Activated T-helper 1 cell treated with anti-CD3 and anti-CD28 coated beads, Interleukin-12 subunit alpha, Interleukin-12 subunit beta, Interleukin-2, Interleukin-4 antibody, amounts not matched to agents 30 ng/mL and 10 ng/mL and 1 ng/mL, durations not matched to agents 14 hours and 24 hours and 36 hours (primary cell): ENCODE results near the gene BRSK2. TPM values are rescaled to one million over a fixed set of nuclear protein-coding genes. Genes with fewer than 3 reads are reported as not detected.
"Not testable (repeated sequence)": the region's sequence is repeated elsewhere in the genome, so short reads cannot be mapped to it uniquely, and the experiment has no call there.

Source experiments
- DNase-seq: peaks from one replicate; pipeline ENCODE4 v3.0.0; 2021; ENCODE audit warnings: low spot score
- H3K27ac Mint-ChIP-seq: one replicate; pipeline ENCODE4 v1.8.0; 2021; ENCODE audit warnings: mild to moderate bottlenecking, mixed read lengths
- H3K27me3 Mint-ChIP-seq: one replicate; pipeline ENCODE4 v1.8.0; 2022; ENCODE audit warnings: mild to moderate bottlenecking, moderate library complexity, mixed read lengths; ENCODE audit not compliant: insufficient read depth
- H3K36me3 Mint-ChIP-seq: one replicate; pipeline ENCODE4 v1.8.0; 2021; ENCODE audit warnings: low read depth, mixed read lengths
- H3K4me1 Mint-ChIP-seq: one replicate; pipeline ENCODE4 v1.8.0; 2021; ENCODE audit warnings: low read depth, mixed read lengths
- H3K4me3 Mint-ChIP-seq: one replicate; pipeline ENCODE4 v1.8.0; 2021; ENCODE audit warnings: mild to moderate bottlenecking, moderate library complexity, mixed read lengths
- H3K9me3 Mint-ChIP-seq: one replicate; pipeline ENCODE4 v1.8.0; 2021; ENCODE audit warnings: mixed read lengths
- intact Hi-C: fragments of 100-400 bp; cut with micrococcal nuclease; formaldehyde crosslinking; loops from one replicate; pipeline ENCODE4 v1.15.1; 2024
- total RNA-seq: library from RNA; stranded (reverse); gene quantifications from 2 replicates; pipeline ENCODE4 v1.2.3, GENCODE V29; 2022

BRSK2 gene
- total RNA-seq, 1 donor from 2014 or later: 0.36 TPM

GRCh38 chr11:1504138-1504537, 114.4 kb downstream of the BRSK2 start:
- DNase-seq: no peak
- Mint-ChIP-seq H3K4me3 (no peak overlapping the region), H3K4me1 (no peaks in the 10 kb centered on the region), H3K9me3 (no peaks in the 10 kb centered on the region), H3K36me3 (peaks cover 13% of the 10 kb centered on the region), H3K27me3 (no peaks in the 10 kb centered on the region), H3K27ac (no peak overlapping the region)
- intact Hi-C loops: no loop called here

- H3K27me3 Mint-ChIP-seq: no peaks in the 10 kb centered on the region
These were observed 115.0 kb downstream of the BRSK2 start for GRCh38 chr11:1504581-1505290.

GRCh38 chr11:1505480-1505879, 115.7 kb downstream of the BRSK2 start:
- Mint-ChIP-seq H3K27me3 (no peaks in the 10 kb centered on the region), H3K36me3 (peaks cover 9% of the 10 kb centered on the region)
- intact Hi-C loops: no loop called here

More at GRCh38 chr11:1504581-1505290, 115.0 kb downstream of the BRSK2 start:
- DNase-seq: no peak
- Mint-ChIP-seq H3K9me3 (no peaks in the 10 kb centered on the region), H3K4me1 (no peaks in the 10 kb centered on the region), H3K4me3 (no peak overlapping the region), H3K27ac (no peak overlapping the region), H3K36me3 (peaks cover 13% of the 10 kb centered on the region)
- intact Hi-C loops: no loop called here

GRCh38 chr11:1506981-1507380, 117.2 kb downstream of the BRSK2 start:
- H3K9me3 Mint-ChIP-seq: no peaks in the 10 kb centered on the region
- no peak overlapping the region for H3K4me3 Mint-ChIP-seq
- H3K27me3 Mint-ChIP-seq: no peaks in the 10 kb centered on the region
- no peak overlapping the region for H3K27ac Mint-ChIP-seq
- H3K4me1 Mint-ChIP-seq: no peaks in the 10 kb centered on the region
- DNase-seq: no peak
- intact Hi-C loops: no loop called here
- H3K36me3 Mint-ChIP-seq: no peaks in the 10 kb centered on the region

More at GRCh38 chr11:1505480-1505879, 115.7 kb downstream of the BRSK2 start:
- Mint-ChIP-seq H3K9me3 (no peaks in the 10 kb centered on the region), H3K4me1 (no peaks in the 10 kb centered on the region), H3K4me3 (no peak overlapping the region), H3K27ac (no peak overlapping the region)
- DNase-seq: no peak

GRCh38 chr11:1507381-1508140, 117.8 kb downstream of the BRSK2 start:
- intact Hi-C loops: no loop called here
- H3K4me3 Mint-ChIP-seq: no peak overlapping the region
- no peaks in the 10 kb centered on the region for H3K27me3 Mint-ChIP-seq
- H3K27ac Mint-ChIP-seq: no peak overlapping the region
- no peaks in the 10 kb centered on the region for H3K4me1 Mint-ChIP-seq
- H3K36me3 Mint-ChIP-seq: no peaks in the 10 kb centered on the region
- no peak for DNase-seq
- no peaks in the 10 kb centered on the region for H3K9me3 Mint-ChIP-seq

GRCh38 chr11:1508491-1508891, 118.8 kb downstream of the BRSK2 start:
- H3K4me1 Mint-ChIP-seq: no peaks in the 10 kb centered on the region
- H3K4me3 Mint-ChIP-seq: no peak overlapping the region
- intact Hi-C loops: no loop called here
- peaks cover 2% of the 10 kb centered on the region for H3K36me3 Mint-ChIP-seq
- H3K27ac Mint-ChIP-seq: no peak overlapping the region
- H3K27me3 Mint-ChIP-seq: no peaks in the 10 kb centered on the region
- no peak for DNase-seq
- H3K9me3 Mint-ChIP-seq: no peaks in the 10 kb centered on the region

GRCh38 chr11:1508986-1509385, 119.3 kb downstream of the BRSK2 start:
- H3K27ac Mint-ChIP-seq: no peak overlapping the region

GRCh38 chr11:1509626-1510255, 120.0 kb downstream of the BRSK2 start:
- Mint-ChIP-seq H3K4me3 (no peak overlapping the region), H3K9me3 (no peaks in the 10 kb centered on the region), H3K4me1 (no peaks in the 10 kb centered on the region), H3K27me3 (no peaks in the 10 kb centered on the region), H3K27ac (no peak overlapping the region), H3K36me3 (peaks cover 2% of the 10 kb centered on the region)
- DNase-seq: no peak
- intact Hi-C loops: loop anchor here (10.0 kb wide), 1 partner anchor 395 kb away; no protein-coding TSS in a partner anchor

More at GRCh38 chr11:1508986-1509385, 119.3 kb downstream of the BRSK2 start:
- no peaks in the 10 kb centered on the region for H3K27me3 Mint-ChIP-seq
- no peaks in the 10 kb centered on the region for H3K9me3 Mint-ChIP-seq
- peaks cover 2% of the 10 kb centered on the region for H3K36me3 Mint-ChIP-seq
- no peaks in the 10 kb centered on the region for H3K4me1 Mint-ChIP-seq
- no peak for DNase-seq
- intact Hi-C loops: no loop called here
- no peak overlapping the region for H3K4me3 Mint-ChIP-seq

GRCh38 chr11:1510351-1510750, 120.6 kb downstream of the BRSK2 start:
- not testable (repeated sequence) for H3K4me1 Mint-ChIP-seq, H3K27ac Mint-ChIP-seq, DNase-seq, H3K9me3 Mint-ChIP-seq, H3K4me3 Mint-ChIP-seq, H3K36me3 Mint-ChIP-seq, H3K27me3 Mint-ChIP-seq
- intact Hi-C loops: loop anchor here (10.0 kb wide), 1 partner anchor 396 kb away; no protein-coding TSS in a partner anchor

- Mint-ChIP-seq H3K36me3 (peaks cover 2% of the 10 kb centered on the region), H3K4me3 (no peak overlapping the region), H3K27me3 (no peaks in the 10 kb centered on the region), H3K9me3 (no peaks in the 10 kb centered on the region), H3K27ac (no peak overlapping the region), H3K4me1 (no peaks in the 10 kb centered on the region)
- intact Hi-C loops: loop anchor here (10.0 kb wide), 1 partner anchor 396 kb away; no protein-coding TSS in a partner anchor
- no peak for DNase-seq
These were observed 121.2 kb downstream of the BRSK2 start for GRCh38 chr11:1510928-1511327.

GRCh38 chr11:1511937-1512496, 122.3 kb downstream of the BRSK2 start:
- intact Hi-C loops: loop anchor here (10.0 kb wide), 1 partner anchor 397 kb away; no protein-coding TSS in a partner anchor

More at GRCh38 chr11:1511937-1512496, 122.3 kb downstream of the BRSK2 start:
- Mint-ChIP-seq H3K4me1 (peaks cover 6% of the 10 kb centered on the region), H3K4me3 (no peak overlapping the region), H3K36me3 (peaks cover 2% of the 10 kb centered on the region), H3K9me3 (no peaks in the 10 kb centered on the region), H3K27me3 (no peaks in the 10 kb centered on the region), H3K27ac (no peak overlapping the region)
- DNase-seq: no peak
